NB4 (cell line): ENCODE measurements around the gene RAD51B.
A peak's percentile ranks its signal among the peaks of the same experiment; 100 is the strongest.

Experiments used
- DNase-seq: peaks from one replicate; pipeline ENCODE4 v3.0.0; 2010; ENCODE audit warnings: low read depth
- H3K4me3 ChIP-seq: one replicate; pipeline ENCODE4 v1.5.1; 2011; ENCODE audit warnings: mild to moderate bottlenecking, low read depth, low read length, moderate library complexity
- CTCF ChIP-seq: IDR thresholded peaks from one replicate; pipeline ENCODE4 v1.5.1; 2012; ENCODE audit warnings: low read depth, low read length
- MYC ChIP-seq: IDR thresholded peaks from 2 replicates; pipeline ENCODE4 v1.6.1; 2011; ENCODE audit warnings: low read depth, low read length
- POLR2A ChIP-seq: IDR thresholded peaks from 2 replicates; pipeline ENCODE4 v1.6.1; 2011; ENCODE audit warnings: mild to moderate bottlenecking; ENCODE audit not compliant: insufficient read length; ENCODE audit errors: extremely low read depth
- TF ChIP-seq, protein P1 (sequence below): IDR thresholded peaks from 2 replicates; pipeline ENCODE4 v1.6.1; 2011; ENCODE audit warnings: low read depth, low read length

Gene RAD51B

DNA sequence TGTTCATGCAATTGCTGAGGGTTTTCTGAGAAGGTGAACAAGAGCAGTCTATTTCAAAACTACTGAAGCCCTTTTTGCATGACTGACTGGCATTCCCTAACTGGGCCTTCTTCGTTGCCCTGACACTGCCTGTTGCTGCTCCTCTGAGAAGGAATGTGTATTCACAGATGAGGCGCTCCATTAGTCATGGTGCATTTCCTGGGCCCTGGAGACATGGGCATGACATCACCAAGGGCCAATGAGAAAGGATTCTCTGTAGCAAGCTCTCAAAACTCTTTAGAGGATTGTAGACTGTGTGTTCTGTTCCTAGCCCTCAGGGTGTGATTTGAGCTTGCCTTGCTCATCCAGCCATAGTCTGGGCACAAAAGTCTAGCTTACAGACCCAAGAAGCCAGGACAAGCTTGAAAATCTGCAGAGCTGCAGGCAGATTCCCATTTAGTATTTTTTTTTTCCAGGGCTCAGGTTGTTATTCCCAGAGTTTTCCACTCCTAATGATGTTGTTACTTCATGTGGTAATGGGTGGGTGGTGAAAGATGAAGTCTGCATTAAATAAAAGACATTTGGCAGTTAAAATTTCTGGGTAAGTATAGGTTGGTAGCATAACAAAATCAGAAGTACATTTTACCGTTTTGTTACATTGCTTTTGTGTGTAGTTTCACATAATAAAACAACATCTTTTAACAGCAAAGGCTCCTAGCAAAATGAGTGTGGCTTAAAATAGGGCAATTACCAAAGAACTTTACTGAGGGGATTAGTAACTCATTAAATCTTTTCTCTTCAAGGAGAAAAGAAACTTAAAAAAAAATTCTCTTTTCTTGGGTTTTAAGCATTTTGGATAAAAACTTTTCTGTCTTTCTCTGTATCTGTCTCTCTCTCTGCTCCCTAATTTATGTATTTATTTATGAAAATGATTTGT, 318.4 kb downstream of the RAD51B start:
- peak; percentile 17 for DNase-seq
- TF ChIP-seq POLR2A (no peak), MYC (no peak), CTCF (no peak)
- TF ChIP-seq, protein P1, sequence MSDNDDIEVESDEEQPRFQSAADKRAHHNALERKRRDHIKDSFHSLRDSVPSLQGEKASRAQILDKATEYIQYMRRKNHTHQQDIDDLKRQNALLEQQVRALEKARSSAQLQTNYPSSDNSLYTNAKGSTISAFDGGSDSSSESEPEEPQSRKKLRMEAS, result no peak
- H3K4me3 ChIP-seq, result no peak overlapping the region

- no peak for DNase-seq
- TF ChIP-seq, protein P1, result no peak
- TF ChIP-seq MYC, result no peak
- TF ChIP-seq POLR2A, result no peak
- no peak for TF ChIP-seq CTCF
- no peak overlapping the region for H3K4me3 ChIP-seq
Measured at GRCh38 chr14:68139431-68140075, 320.0 kb downstream of the RAD51B start.

- TF ChIP-seq CTCF (no peak), MYC (no peak), POLR2A (no peak)
- TF ChIP-seq, protein P1, result no peak
- DNase-seq, result no peak
Measured at GRCh38 chr14:68140076-68140741, 320.6 kb downstream of the RAD51B start.

DNA sequence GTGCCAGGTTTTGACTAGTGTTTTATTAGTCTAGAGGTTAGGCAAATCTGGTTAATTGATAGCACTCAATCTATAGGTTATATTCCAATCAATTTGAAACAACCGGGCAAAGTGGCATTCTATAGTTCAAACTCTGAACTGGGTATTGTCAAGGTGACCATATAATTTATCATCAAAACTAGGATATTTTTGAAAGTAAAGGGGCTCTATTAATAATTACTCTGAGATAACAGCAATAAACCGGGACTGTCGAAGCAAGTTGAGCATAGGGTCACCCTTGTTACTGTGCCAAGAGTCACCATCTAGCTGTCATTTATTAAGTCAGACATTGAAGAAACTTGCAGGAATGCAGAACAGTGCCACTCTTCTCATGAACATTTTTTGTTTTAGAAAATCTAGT, 321.2 kb downstream of the RAD51B start:
- DNase-seq, result no peak
- no peak overlapping the region for H3K4me3 ChIP-seq
- TF ChIP-seq CTCF, result no peak

More at GRCh38 chr14:68140076-68140741, 320.6 kb downstream of the RAD51B start:
- H3K4me3 ChIP-seq, result no peak overlapping the region

- DNase-seq, result no peak
- TF ChIP-seq POLR2A, result no peak
- TF ChIP-seq, protein P1, result no peak
- no peak for TF ChIP-seq CTCF
- no peak overlapping the region for H3K4me3 ChIP-seq
Measured at GRCh38 chr14:68141281-68142088, 321.9 kb downstream of the RAD51B start.
